Activated naive CD4-positive, alpha-beta T cell treated with anti-CD3 and anti-CD28 coated beads, Interleukin-2, amount 50 U/mL, for 24 hours (primary cell): ENCODE results near the gene PINK1.
"Not testable (repeated sequence)": the region's sequence is repeated elsewhere in the genome, so short reads cannot be mapped to it uniquely, and the experiment has no call there.

Experiments used
- H3K27ac Mint-ChIP-seq: one replicate; pipeline ENCODE4 v1.8.0; 2021; ENCODE audit warnings: mild to moderate bottlenecking, mixed read lengths
- H3K27me3 Mint-ChIP-seq: one replicate; pipeline ENCODE4 v1.8.0; 2021; ENCODE audit warnings: mixed read lengths
- H3K36me3 Mint-ChIP-seq: one replicate; pipeline ENCODE4 v1.8.0; 2021; ENCODE audit warnings: mixed read lengths
- H3K4me1 Mint-ChIP-seq: one replicate; pipeline ENCODE4 v1.8.0; 2021; ENCODE audit warnings: mixed read lengths
- H3K4me3 Mint-ChIP-seq: one replicate; pipeline ENCODE4 v1.8.0; 2021; ENCODE audit warnings: mild to moderate bottlenecking, mixed read lengths
- H3K9me3 Mint-ChIP-seq: one replicate; pipeline ENCODE4 v1.8.0; 2021; ENCODE audit warnings: mixed read lengths

The PINK1 gene

DNA sequence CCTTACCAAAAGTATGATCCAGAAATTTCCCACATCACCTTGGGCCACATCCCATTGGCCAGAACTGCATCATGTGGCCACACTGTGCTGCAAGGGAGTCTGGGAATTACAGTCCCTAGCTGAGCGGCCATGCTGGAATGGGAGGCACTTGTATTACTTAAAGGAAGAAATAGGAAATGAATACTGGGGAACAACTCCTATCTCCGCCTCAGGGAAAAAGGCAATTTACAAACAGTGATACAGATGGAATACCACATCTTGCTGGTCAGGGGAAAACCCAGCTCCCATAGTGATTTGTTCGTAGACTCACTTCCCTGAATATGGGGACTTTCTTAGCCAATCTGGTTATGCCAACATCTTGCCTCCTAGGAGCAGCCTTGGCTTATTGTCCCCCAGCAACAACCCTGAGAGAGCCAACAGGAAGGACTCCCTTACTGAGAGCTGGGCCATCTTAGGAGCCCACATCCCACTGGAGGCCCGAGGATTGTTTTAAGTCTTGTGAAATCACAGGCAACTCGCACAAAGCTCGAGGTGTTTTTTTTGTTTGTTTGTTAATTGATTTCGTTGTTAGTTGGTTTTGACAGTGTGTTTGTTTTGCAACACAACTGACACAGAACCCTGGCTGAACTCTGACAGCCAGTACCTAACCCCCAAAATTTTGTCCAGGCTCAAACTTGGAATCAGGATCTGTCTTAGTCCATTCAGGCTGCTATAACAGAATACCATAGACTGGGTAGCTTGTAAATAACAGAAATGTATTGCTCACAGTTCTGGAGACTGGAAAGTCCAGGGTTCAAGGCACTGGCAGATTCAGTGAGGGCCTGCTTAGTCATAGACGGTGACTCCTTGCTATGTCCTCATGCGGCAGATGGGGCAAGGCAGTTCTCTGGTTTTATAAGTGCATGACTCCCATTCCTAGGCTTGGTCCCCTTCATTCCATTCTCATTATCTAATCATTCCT, 29.5 kb upstream of the PINK1 start:
- Mint-ChIP-seq H3K4me1 (no peaks in the 10 kb centered on the region), H3K27ac (no peak overlapping the region), H3K27me3 (peaks cover 3% of the 10 kb centered on the region), H3K36me3 (no peaks in the 10 kb centered on the region), H3K4me3 (no peak overlapping the region), H3K9me3 (no peaks in the 10 kb centered on the region)

GRCh38 chr1:20604678-20605077, 28.6 kb upstream of the PINK1 start:
- no peaks in the 10 kb centered on the region for H3K36me3 Mint-ChIP-seq
- no peaks in the 10 kb centered on the region for H3K9me3 Mint-ChIP-seq
- H3K27ac Mint-ChIP-seq: no peak overlapping the region
- peaks cover 3% of the 10 kb centered on the region for H3K27me3 Mint-ChIP-seq
- H3K4me3 Mint-ChIP-seq: no peak overlapping the region
- no peaks in the 10 kb centered on the region for H3K4me1 Mint-ChIP-seq

- H3K27ac Mint-ChIP-seq, H3K4me1 Mint-ChIP-seq, H3K27me3 Mint-ChIP-seq, H3K9me3 Mint-ChIP-seq, H3K4me3 Mint-ChIP-seq, H3K36me3 Mint-ChIP-seq: not testable (repeated sequence)
Measured at GRCh38 chr1:20606801-20607570, 26.3 kb upstream of the PINK1 start.

DNA sequence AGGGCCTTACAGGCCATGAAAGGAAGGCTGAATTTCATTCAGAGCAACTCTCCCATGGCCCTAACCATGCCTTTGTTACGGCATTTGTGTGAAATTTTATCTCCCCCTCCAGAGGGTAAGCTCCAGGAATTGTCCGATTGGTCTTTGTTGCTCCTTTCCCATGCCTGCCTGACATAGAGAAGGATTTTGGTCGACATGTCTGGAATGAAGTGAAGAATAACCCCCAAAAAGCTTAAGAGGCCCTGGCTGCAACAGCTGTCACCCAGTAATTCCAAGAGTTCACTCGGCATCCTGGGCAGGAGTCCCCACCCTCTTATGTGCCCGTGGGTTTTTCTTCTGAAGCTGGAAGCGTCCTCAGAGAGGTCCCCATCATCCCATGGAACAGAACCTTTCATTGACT, 23.7 kb upstream of the PINK1 start:
- Mint-ChIP-seq H3K27ac (no peak overlapping the region), H3K27me3 (peaks cover 3% of the 10 kb centered on the region), H3K36me3 (no peaks in the 10 kb centered on the region), H3K9me3 (no peaks in the 10 kb centered on the region), H3K4me3 (no peak overlapping the region), H3K4me1 (no peaks in the 10 kb centered on the region)

DNA sequence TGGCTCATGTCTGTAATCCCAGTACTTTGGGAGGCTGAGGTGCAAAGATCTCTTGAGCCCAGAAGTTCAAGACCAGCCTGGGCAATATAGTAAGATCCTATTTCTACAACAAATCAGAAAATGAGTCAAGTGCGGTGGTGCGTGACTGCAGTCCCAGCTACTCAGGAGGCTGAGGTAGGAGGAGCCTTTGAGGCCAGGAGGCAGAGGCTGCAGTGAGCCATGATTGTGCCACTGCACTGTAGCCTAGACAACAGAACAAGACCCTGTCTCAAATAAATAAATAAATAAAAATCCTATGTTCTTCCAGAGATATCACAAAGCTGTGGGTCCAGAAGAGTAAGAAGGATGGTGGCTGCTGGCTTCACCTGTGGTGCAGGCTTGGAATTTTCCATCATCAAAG, 22.3 kb upstream of the PINK1 start:
- H3K36me3 Mint-ChIP-seq: no peaks in the 10 kb centered on the region
- H3K27ac Mint-ChIP-seq: no peak overlapping the region
- H3K4me1 Mint-ChIP-seq: no peaks in the 10 kb centered on the region
- no peak overlapping the region for H3K4me3 Mint-ChIP-seq
- no peaks in the 10 kb centered on the region for H3K27me3 Mint-ChIP-seq
- H3K9me3 Mint-ChIP-seq: no peaks in the 10 kb centered on the region

DNA sequence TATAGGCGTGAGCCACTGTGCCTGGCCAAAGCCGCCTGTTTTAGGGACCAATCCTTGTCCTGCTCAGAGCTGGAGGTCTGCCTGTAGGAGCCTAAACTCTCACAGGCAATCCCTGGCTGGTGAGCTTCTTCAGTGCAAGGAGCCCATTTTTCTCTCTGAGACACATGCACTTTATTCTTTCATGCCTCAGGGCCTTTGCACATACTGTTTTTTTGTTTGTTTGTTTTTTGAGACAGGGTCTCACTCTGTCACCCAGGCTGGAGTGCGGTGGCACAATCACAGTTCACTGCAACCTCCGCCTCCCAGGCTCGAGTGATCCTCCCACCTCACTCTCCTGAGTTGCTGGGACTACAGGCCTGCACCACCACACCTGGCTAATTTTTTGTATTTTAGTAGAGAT, 21.6 kb upstream of the PINK1 start:
- no peaks in the 10 kb centered on the region for H3K36me3 Mint-ChIP-seq
- H3K4me3 Mint-ChIP-seq: no peak overlapping the region
- no peaks in the 10 kb centered on the region for H3K9me3 Mint-ChIP-seq
- H3K27me3 Mint-ChIP-seq: no peaks in the 10 kb centered on the region
- H3K4me1 Mint-ChIP-seq: peaks cover 2% of the 10 kb centered on the region
- no peak overlapping the region for H3K27ac Mint-ChIP-seq

DNA sequence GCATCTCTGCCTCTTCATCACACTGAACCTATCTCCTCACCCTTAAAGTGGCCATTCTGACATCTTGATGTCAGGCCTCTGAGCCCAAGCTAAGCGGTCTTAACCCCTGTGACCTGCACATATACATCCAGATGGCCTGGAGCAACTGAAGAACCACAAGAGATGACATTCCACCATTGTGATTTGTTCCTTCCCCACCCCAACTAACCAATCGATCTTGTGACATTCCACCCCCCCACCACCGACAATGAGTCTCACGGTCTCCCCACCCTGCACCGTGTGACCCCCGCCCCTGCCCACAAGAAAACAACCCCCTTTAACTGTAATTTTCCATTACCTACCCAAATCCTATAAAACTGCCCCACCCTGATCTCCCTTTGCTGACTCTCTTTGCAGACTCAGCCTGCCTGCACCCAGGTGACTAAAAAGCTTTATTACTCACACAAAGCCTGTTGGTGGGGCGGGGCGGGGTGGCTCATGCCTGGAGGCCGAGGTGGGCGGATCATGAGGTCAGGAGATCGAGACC, 21.0 kb upstream of the PINK1 start:
- Mint-ChIP-seq H3K27me3 (no peaks in the 10 kb centered on the region), H3K36me3 (no peaks in the 10 kb centered on the region), H3K4me1 (peaks cover 3% of the 10 kb centered on the region), H3K4me3 (no peak overlapping the region), H3K9me3 (no peaks in the 10 kb centered on the region), H3K27ac (peak overlapping the region; percentile 30)

- peaks cover 3% of the 10 kb centered on the region for H3K4me1 Mint-ChIP-seq
- no peak overlapping the region for H3K4me3 Mint-ChIP-seq
- H3K27me3 Mint-ChIP-seq: no peaks in the 10 kb centered on the region
- no peaks in the 10 kb centered on the region for H3K9me3 Mint-ChIP-seq
- H3K27ac Mint-ChIP-seq: no peak overlapping the region
- no peaks in the 10 kb centered on the region for H3K36me3 Mint-ChIP-seq
Measured at GRCh38 chr1:20614131-20614579, 19.1 kb upstream of the PINK1 start.

DNA sequence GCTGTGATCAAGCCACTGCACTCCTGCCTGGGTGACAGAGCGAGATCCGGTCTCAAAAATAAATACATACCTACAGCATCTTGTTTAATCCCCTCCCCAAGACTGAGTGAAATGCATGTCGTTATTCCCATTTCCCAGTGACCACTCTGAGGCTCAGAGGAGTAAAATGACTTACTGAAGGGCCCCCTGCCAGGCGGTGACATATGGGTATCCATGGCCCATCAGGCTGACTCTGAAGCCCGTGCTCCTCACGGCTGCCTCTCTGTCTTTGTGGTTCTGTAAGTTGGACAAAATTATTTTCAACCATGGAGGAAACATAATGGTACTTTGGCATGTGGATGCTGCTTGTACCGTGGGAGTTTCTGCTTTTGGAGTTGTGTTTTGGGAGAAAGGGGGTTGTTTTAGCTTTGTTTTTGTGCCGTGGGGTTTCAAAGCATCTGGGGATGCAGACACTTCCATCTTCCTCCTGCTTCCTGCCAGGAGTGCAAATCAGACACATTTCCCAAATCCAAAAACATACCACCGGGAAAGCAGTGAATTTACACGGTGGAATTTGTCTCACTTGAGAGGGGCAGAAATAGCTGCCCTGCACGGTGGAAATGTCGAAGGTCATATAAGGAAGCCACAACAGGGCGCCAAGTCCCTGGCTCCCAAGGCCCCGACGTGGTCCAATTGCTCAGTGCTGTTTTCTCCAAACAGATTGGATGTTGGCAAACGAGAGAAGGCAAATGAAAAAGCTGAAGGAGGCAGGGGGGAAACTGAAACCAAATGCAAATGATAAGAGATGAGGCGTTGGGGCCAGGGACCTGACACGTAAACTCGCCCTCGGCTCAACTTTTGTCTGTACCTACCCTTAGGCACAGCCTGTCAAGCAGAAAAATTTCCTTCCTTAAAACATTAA, 17.1 kb upstream of the PINK1 start:
- Mint-ChIP-seq H3K27me3 (peaks cover 2% of the 10 kb centered on the region), H3K27ac (no peak overlapping the region), H3K4me3 (no peak overlapping the region), H3K4me1 (peaks cover 3% of the 10 kb centered on the region), H3K36me3 (no peaks in the 10 kb centered on the region), H3K9me3 (no peaks in the 10 kb centered on the region)

- H3K4me1 Mint-ChIP-seq: peaks cover 3% of the 10 kb centered on the region
- no peaks in the 10 kb centered on the region for H3K9me3 Mint-ChIP-seq
- H3K27ac Mint-ChIP-seq: no peak overlapping the region
- H3K27me3 Mint-ChIP-seq: peaks cover 2% of the 10 kb centered on the region
- H3K4me3 Mint-ChIP-seq: no peak overlapping the region
- no peaks in the 10 kb centered on the region for H3K36me3 Mint-ChIP-seq
Measured at GRCh38 chr1:20616847-20617487, 16.3 kb upstream of the PINK1 start.

- Mint-ChIP-seq H3K36me3 (no peaks in the 10 kb centered on the region), H3K27ac (no peak overlapping the region), H3K27me3 (peaks cover 2% of the 10 kb centered on the region), H3K4me3 (no peak overlapping the region), H3K9me3 (no peaks in the 10 kb centered on the region), H3K4me1 (peaks cover 3% of the 10 kb centered on the region)
Measured at GRCh38 chr1:20618550-20618949, 14.7 kb upstream of the PINK1 start.

DNA sequence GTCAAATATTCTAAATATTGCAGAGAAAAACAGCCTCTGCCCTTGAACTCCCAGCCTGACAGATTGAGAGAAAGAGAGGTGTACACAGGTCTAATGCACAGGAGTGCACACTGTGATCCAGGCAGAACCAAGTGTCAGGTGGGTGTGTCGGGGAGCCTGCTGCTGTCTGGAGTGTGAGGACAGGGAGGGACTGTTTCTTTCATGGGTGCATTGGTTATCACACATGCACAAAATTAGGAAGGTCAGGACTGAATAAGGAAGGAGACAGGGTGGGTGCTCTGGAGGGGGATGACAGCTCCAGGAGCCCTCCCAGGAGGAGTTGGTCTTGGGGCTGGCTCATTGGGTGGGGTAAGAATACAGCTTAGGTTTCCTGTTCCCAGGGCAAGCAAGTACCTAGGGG, 13.3 kb upstream of the PINK1 start:
- no peaks in the 10 kb centered on the region for H3K9me3 Mint-ChIP-seq
- H3K27me3 Mint-ChIP-seq: peaks cover 2% of the 10 kb centered on the region
- H3K36me3 Mint-ChIP-seq: no peaks in the 10 kb centered on the region
- peaks cover 3% of the 10 kb centered on the region for H3K4me1 Mint-ChIP-seq
- no peak overlapping the region for H3K4me3 Mint-ChIP-seq
- no peak overlapping the region for H3K27ac Mint-ChIP-seq

- Mint-ChIP-seq H3K27me3 (peaks cover 6% of the 10 kb centered on the region), H3K4me3 (no peak overlapping the region), H3K27ac (no peak overlapping the region), H3K9me3 (no peaks in the 10 kb centered on the region), H3K4me1 (peaks cover 3% of the 10 kb centered on the region), H3K36me3 (no peaks in the 10 kb centered on the region)
Measured at GRCh38 chr1:20621012-20621411, 12.2 kb upstream of the PINK1 start.

DNA sequence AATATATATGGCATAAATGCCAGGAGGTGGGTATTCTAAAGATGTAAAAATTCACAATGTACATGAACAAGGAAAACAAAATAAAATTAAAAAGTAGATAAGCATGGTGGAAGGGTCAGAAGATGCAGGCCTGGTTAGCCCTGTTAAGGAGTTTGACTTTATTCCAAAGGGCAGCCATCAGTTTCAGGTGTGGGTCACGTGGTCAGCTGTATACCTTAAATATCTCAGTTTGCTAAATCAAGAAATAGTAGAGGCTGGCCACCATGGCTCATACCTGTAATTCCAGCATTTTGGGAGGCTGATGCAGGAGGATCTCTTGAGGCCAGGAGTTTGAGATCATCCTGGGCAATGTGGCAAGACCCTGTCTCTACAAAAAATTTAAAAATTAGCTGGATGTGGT, 8.5 kb upstream of the PINK1 start:
- H3K4me1 Mint-ChIP-seq: no peaks in the 10 kb centered on the region
- peaks cover 9% of the 10 kb centered on the region for H3K27me3 Mint-ChIP-seq
- H3K4me3 Mint-ChIP-seq: no peak overlapping the region
- no peak overlapping the region for H3K27ac Mint-ChIP-seq
- H3K36me3 Mint-ChIP-seq: no peaks in the 10 kb centered on the region
- H3K9me3 Mint-ChIP-seq: no peaks in the 10 kb centered on the region
